Hepatocyte (in vitro differentiated cells): Measurements from ENCODE around the gene MYRIP. TPM values are rescaled to one million over a fixed set of nuclear protein-coding genes. Genes with fewer than 3 reads are reported as not detected.

ENCODE experiments used
- DNase-seq: peaks from one replicate; pipeline ENCODE4 v3.0.0-alpha.2; 2016; ENCODE audit warnings: low spot score
- H2AFZ ChIP-seq: fragments of 200-600 bp; sonication (generic); 2 replicates; pipeline ENCODE4 v1.6.0; 2016; ENCODE audit warnings: antibody characterized with exemption, mild to moderate bottlenecking
- H3K27ac ChIP-seq: fragments of 200-600 bp; sonication (generic); 2 replicates; pipeline ENCODE4 v1.5.1; 2016; ENCODE audit warnings: mild to moderate bottlenecking
- H3K27me3 ChIP-seq: fragments of 200-600 bp; sonication (generic); 2 replicates; pipeline ENCODE4 v1.6.1; 2016
- H3K36me3 ChIP-seq: fragments of 200-600 bp; sonication (generic); replicated peaks from 2 replicates; pipeline ENCODE4 v1.5.1; 2016; ENCODE audit warnings: low read depth; ENCODE audit not compliant: insufficient read depth
- H3K4me1 ChIP-seq: fragments of 200-600 bp; sonication (generic); 2 replicates; pipeline ENCODE4 v1.5.1; 2016; ENCODE audit warnings: mild to moderate bottlenecking, moderate library complexity; ENCODE audit not compliant: insufficient read depth
- H3K4me2 ChIP-seq: fragments of 200-600 bp; sonication (generic); 2 replicates; pipeline ENCODE4 v1.6.0; 2016
- H3K4me3 ChIP-seq: fragments of 200-600 bp; sonication (generic); 2 replicates; pipeline ENCODE4 v1.5.1; 2016; ENCODE audit warnings: mild to moderate bottlenecking
- H3K79me2 ChIP-seq: fragments of 200-600 bp; sonication (generic); 2 replicates; pipeline ENCODE4 v1.6.0; 2017; ENCODE audit warnings: mild to moderate bottlenecking
- H3K9me2 ChIP-seq: fragments of 200-600 bp; sonication (generic); replicated peaks from 2 replicates; pipeline ENCODE4 v1.6.0; 2017; ENCODE audit warnings: mild to moderate bottlenecking; ENCODE audit not compliant: insufficient read depth
- H3K9me3 ChIP-seq: fragments of 200-600 bp; sonication (generic); 2 replicates; pipeline ENCODE4 v1.5.1; 2016; ENCODE audit warnings: low read depth, mild to moderate bottlenecking
- H4K20me1 ChIP-seq: fragments of 200-600 bp; sonication (generic); 2 replicates; pipeline ENCODE4 v1.6.0; 2016; ENCODE audit warnings: mild to moderate bottlenecking; ENCODE audit not compliant: insufficient read depth, poor library complexity, severe bottlenecking
- CTCF ChIP-seq: fragments of 200-600 bp; sonication (generic); IDR thresholded peaks from 2 replicates; pipeline ENCODE4 v1.5.1; 2016; ENCODE audit warnings: antibody characterized with exemption, mild to moderate bottlenecking; ENCODE audit not compliant: poor library complexity
- EZH2 ChIP-seq: fragments of 200-600 bp; sonication (generic); IDR thresholded peaks from 2 replicates; pipeline ENCODE4 v1.6.1; 2016; ENCODE audit warnings: antibody characterized with exemption, mild to moderate bottlenecking, borderline replicate concordance
- EZH2phosphoT487 ChIP-seq: fragments of 200-600 bp; sonication (generic); IDR thresholded peaks from one replicate; pipeline ENCODE4 v1.6.1; 2018; ENCODE audit warnings: antibody characterized with exemption, mild to moderate bottlenecking, low read depth, moderate library complexity; ENCODE audit not compliant: unreplicated experiment, severe bottlenecking
- WGBS: methylation state at CpG from one replicate; pipeline ENCODE4 v1.1.6; 2016; ENCODE audit warnings: low lambda C conversion rate; ENCODE audit errors: missing lambda C conversion rate; 5-methylcytosine and 5-hydroxymethylcytosine counted together
- polyA plus RNA-seq: library from polyadenylated mRNA; unstranded; fragments of >200 nt; fragmentation: Nextera tagmentation; extraction: Ambion mirVana; gene quantifications from 2 replicates; pipeline ENCODE4 v1.2.1, GENCODE V29; 2016
- total RNA-seq: library from RNA; depleted of rRNA; stranded (reverse); fragments of >200 nt; gene quantifications from 2 replicates; pipeline ENCODE4 v1.2.3, GENCODE V29; 2014

MYRIP gene
- total and polyA plus RNA-seq, 2 experiments from 2014 or later, result 0.57 TPM; not detected in 1

- TF ChIP-seq CTCF, result no peak
- no peak for TF ChIP-seq EZH2
- TF ChIP-seq EZH2phosphoT487, result no peak
- no peaks in the 10 kb centered on the region for H4K20me1 ChIP-seq
- no peaks in the 10 kb centered on the region for H3K36me3 ChIP-seq
- H3K9me3 ChIP-seq, result no peaks in the 10 kb centered on the region
- H2AFZ ChIP-seq, result no peak overlapping the region
- no peaks in the 10 kb centered on the region for H3K4me1 ChIP-seq
- H3K79me2 ChIP-seq, result no peaks in the 10 kb centered on the region
- no peak overlapping the region for H3K4me2 ChIP-seq
- no peaks in the 10 kb centered on the region for H3K27me3 ChIP-seq
- WGBS, result 90% methylated on average over 4 of the region's 4 CpGs
- no peaks in the 10 kb centered on the region for H3K9me2 ChIP-seq
- no peak overlapping the region for H3K27ac ChIP-seq
- DNase-seq, result no peak
- H3K4me3 ChIP-seq, result no peak overlapping the region
Measured at GRCh38 chr3:40046149-40046548, 236.7 kb downstream of the MYRIP start.

DNA sequence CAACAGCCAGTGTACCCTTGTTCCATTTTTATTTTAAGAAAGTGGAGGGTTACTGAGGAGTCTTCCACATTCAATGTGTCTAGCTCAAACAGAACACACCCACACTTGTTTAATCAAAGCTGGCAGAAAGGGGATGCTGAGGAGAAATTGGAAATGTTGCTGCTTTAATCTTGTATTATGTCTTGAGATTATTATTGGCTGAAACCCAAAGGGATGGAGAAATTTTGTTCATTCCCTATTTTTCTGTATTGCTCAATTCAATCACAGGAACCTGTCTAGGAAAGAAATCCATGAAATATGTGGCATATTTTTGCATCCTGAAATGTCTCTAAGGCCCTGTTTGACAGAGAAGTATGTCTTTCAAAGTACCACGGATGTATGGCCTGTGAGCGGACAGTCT, 238.0 kb downstream of the MYRIP start:
- no peaks in the 10 kb centered on the region for H3K36me3 ChIP-seq
- H2AFZ ChIP-seq, result no peak overlapping the region
- H3K4me1 ChIP-seq, result no peaks in the 10 kb centered on the region
- H3K27ac ChIP-seq, result no peak overlapping the region
- no peaks in the 10 kb centered on the region for H3K9me3 ChIP-seq
- H3K4me3 ChIP-seq, result no peak overlapping the region
- H3K79me2 ChIP-seq, result no peaks in the 10 kb centered on the region
- H3K27me3 ChIP-seq, result no peaks in the 10 kb centered on the region
- no peaks in the 10 kb centered on the region for H3K9me2 ChIP-seq
- no peaks in the 10 kb centered on the region for H4K20me1 ChIP-seq
- H3K4me2 ChIP-seq, result no peak overlapping the region
- 94% methylated on average over 2 of the region's 2 CpGs for WGBS
- DNase-seq, result no peak
- TF ChIP-seq CTCF (no peak), EZH2phosphoT487 (no peak), EZH2 (no peak)

- H4K20me1 ChIP-seq, result no peaks in the 10 kb centered on the region
- TF ChIP-seq CTCF (no peak), EZH2phosphoT487 (no peak), EZH2 (no peak)
- 80% methylated on average over 1 of the region's 1 CpG for WGBS
Measured at GRCh38 chr3:40053663-40054062, 244.3 kb downstream of the MYRIP start.

GRCh38 chr3:40054568-40055222, 245.3 kb downstream of the MYRIP start:
- DNase-seq, result no peak
- H3K9me2 ChIP-seq, result no peaks in the 10 kb centered on the region
- H3K79me2 ChIP-seq, result no peaks in the 10 kb centered on the region
- H3K4me1 ChIP-seq, result peaks cover 2% of the 10 kb centered on the region
- no peaks in the 10 kb centered on the region for H3K36me3 ChIP-seq
- WGBS, result 89% methylated on average over 3 of the region's 3 CpGs
- no peak overlapping the region for H3K4me2 ChIP-seq
- no peak overlapping the region for H2AFZ ChIP-seq
- no peaks in the 10 kb centered on the region for H3K27me3 ChIP-seq
- H3K27ac ChIP-seq, result no peak overlapping the region
- TF ChIP-seq EZH2 (no peak), CTCF (no peak), EZH2phosphoT487 (no peak)
- no peaks in the 10 kb centered on the region for H4K20me1 ChIP-seq
- H3K4me3 ChIP-seq, result no peak overlapping the region
- no peaks in the 10 kb centered on the region for H3K9me3 ChIP-seq

More at GRCh38 chr3:40053663-40054062, 244.3 kb downstream of the MYRIP start:
- H3K79me2 ChIP-seq, result no peaks in the 10 kb centered on the region
- no peaks in the 10 kb centered on the region for H3K36me3 ChIP-seq
- H3K9me3 ChIP-seq, result no peaks in the 10 kb centered on the region
- no peak overlapping the region for H3K4me3 ChIP-seq
- H3K9me2 ChIP-seq, result no peaks in the 10 kb centered on the region
- no peak overlapping the region for H3K27ac ChIP-seq
- no peak overlapping the region for H2AFZ ChIP-seq
- H3K4me2 ChIP-seq, result no peak overlapping the region
- H3K27me3 ChIP-seq, result no peaks in the 10 kb centered on the region
- DNase-seq, result no peak
- H3K4me1 ChIP-seq, result peaks cover 2% of the 10 kb centered on the region
